Measurements from ENCODE around the gene EIF4G3. TPM values are rescaled to one million over a fixed set of nuclear protein-coding genes. Genes with fewer than 3 reads are reported as not detected.

Gene EIF4G3
- total RNA-seq, 1 donor from 2014 or later, result 81.3 TPM

GRCh38 chr1:21160263-21160796 is 16.4 kb downstream of the EIF4G3 start:
- Mint-ChIP-seq H3K27me3 (no peaks in the 10 kb centered on the region), H3K9me3 (no peaks in the 10 kb centered on the region), H3K4me1 (peaks cover 29% of the 10 kb centered on the region), H3K36me3 (ENCODE audit: low read depth) (peaks cover 49% of the 10 kb centered on the region), H3K4me3 (no peak overlapping the region), H3K27ac (no peak overlapping the region)
- POLR2A ChIA-PET, result interaction anchor here (0.7 kb wide), 1 partner anchor 1539 kb away, joined by 8 read pairs; no protein-coding TSS in a partner anchor
- TF ChIP-seq, protein P1, sequence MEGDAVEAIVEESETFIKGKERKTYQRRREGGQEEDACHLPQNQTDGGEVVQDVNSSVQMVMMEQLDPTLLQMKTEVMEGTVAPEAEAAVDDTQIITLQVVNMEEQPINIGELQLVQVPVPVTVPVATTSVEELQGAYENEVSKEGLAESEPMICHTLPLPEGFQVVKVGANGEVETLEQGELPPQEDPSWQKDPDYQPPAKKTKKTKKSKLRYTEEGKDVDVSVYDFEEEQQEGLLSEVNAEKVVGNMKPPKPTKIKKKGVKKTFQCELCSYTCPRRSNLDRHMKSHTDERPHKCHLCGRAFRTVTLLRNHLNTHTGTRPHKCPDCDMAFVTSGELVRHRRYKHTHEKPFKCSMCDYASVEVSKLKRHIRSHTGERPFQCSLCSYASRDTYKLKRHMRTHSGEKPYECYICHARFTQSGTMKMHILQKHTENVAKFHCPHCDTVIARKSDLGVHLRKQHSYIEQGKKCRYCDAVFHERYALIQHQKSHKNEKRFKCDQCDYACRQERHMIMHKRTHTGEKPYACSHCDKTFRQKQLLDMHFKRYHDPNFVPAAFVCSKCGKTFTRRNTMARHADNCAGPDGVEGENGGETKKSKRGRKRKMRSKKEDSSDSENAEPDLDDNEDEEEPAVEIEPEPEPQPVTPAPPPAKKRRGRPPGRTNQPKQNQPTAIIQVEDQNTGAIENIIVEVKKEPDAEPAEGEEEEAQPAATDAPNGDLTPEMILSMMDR (IDR thresholded peaks at IDR 0.05), result no peak
- ATAC-seq (ENCODE audit: low read depth) (no peak), DNase-seq (no peak)
- intact Hi-C loops (cut with micrococcal nuclease), result no loop called here
- CTCF ChIA-PET, result no interaction called here

- DNase-seq (no peak), ATAC-seq (ENCODE audit: low read depth) (no peak)
- Mint-ChIP-seq H3K27me3 (no peaks in the 10 kb centered on the region), H3K9me3 (no peaks in the 10 kb centered on the region), H3K36me3 (ENCODE audit: low read depth) (peaks cover 52% of the 10 kb centered on the region), H3K4me1 (peaks cover 17% of the 10 kb centered on the region), H3K27ac (no peak overlapping the region), H3K4me3 (no peak overlapping the region)
- TF ChIP-seq, protein P1 (IDR thresholded peaks at IDR 0.05), result no peak
- ChIA-PET POLR2A (interaction anchor here (0.6 to 0.8 kb wide), 3 partner anchors 16 to 464 kb away, joined by 3 to 9 read pairs (median 3); no protein-coding TSS in a partner anchor), CTCF (interaction anchor here (1.7 kb wide), 1 partner anchor 38 kb away, joined by 4 read pairs; no protein-coding TSS in a partner anchor)
- intact Hi-C loops (cut with micrococcal nuclease), result no loop called here
Observed at GRCh38 chr1:21157868-21158267, 18.8 kb downstream of the EIF4G3 start.

GRCh38 chr1:21157054-21157453 is 19.6 kb downstream of the EIF4G3 start:
- H3K27ac Mint-ChIP-seq, result no peak overlapping the region
- CTCF ChIA-PET, result interaction anchor here (1.7 kb wide), 1 partner anchor 38 kb away, joined by 4 read pairs; no protein-coding TSS in a partner anchor

DNA sequence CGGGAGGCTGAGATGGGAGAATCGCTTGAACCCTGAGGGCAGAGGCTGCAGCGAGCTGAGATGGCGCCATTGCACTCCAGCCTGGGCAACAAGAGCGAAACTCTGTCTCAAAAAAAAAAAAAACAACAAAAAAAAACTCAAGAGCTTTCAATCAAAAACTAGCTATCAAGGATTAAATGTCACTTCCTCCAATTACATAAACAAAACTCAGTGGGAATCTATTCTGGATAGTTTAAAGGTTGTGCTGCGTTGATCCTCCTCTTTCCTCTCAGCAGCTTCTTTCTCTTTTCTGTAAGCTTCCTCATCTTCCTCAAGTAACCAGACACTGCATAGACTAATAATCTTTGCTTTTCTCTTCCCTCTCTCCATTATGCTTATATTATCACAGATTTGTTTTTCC is 20.7 kb downstream of the EIF4G3 start:
- ChIA-PET POLR2A (interaction anchor here (0.7 kb wide), 2 partner anchors 59 to 869 kb away, joined by 4 to 5 read pairs; no protein-coding TSS in a partner anchor), CTCF (no interaction called here)
- H3K36me3 Mint-ChIP-seq (ENCODE audit: low read depth), result peaks cover 47% of the 10 kb centered on the region
- H3K27ac Mint-ChIP-seq, result no peak overlapping the region
- H3K27me3 Mint-ChIP-seq, result no peaks in the 10 kb centered on the region
- intact Hi-C loops (cut with micrococcal nuclease), result no loop called here
- H3K9me3 Mint-ChIP-seq, result no peaks in the 10 kb centered on the region
- no peak overlapping the region for H3K4me3 Mint-ChIP-seq
- no peak for DNase-seq
- TF ChIP-seq, protein P1 (IDR thresholded peaks at IDR 0.05), result no peak
- peaks cover 17% of the 10 kb centered on the region for H3K4me1 Mint-ChIP-seq
- ATAC-seq (ENCODE audit: low read depth), result no peak

More at GRCh38 chr1:21157054-21157453, 19.6 kb downstream of the EIF4G3 start:
- POLR2A ChIA-PET, result interaction anchor here (0.8 kb wide), 1 partner anchor 15 kb away, joined by 9 read pairs; no protein-coding TSS in a partner anchor
- Mint-ChIP-seq H3K4me1 (peaks cover 17% of the 10 kb centered on the region), H3K36me3 (ENCODE audit: low read depth) (peaks cover 52% of the 10 kb centered on the region), H3K9me3 (no peaks in the 10 kb centered on the region), H3K27me3 (no peaks in the 10 kb centered on the region), H3K4me3 (no peak overlapping the region)
- intact Hi-C loops (cut with micrococcal nuclease), result no loop called here
- TF ChIP-seq, protein P1 (IDR thresholded peaks at IDR 0.05), result no peak
- ATAC-seq (ENCODE audit: low read depth) (no peak), DNase-seq (no peak)

DNA sequence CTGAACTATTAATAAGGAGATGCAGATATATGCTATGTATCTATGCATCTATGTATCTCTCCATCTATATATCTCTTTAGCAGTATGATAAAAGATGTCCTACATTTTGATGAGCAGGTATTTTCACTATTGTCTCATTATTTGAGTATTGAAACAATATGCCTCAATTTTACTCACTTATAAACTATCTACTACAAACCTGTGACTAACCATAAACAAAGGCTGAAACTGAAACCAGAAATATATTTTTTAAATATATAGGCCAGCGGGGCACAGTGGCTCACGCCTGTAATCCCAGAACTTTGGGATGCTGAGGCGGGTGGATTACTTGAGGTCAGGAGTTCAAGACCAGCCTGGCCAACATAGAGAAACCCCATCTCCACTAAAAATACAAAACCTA is 22.0 kb downstream of the EIF4G3 start:
- no peak overlapping the region for H3K27ac Mint-ChIP-seq
- TF ChIP-seq, protein P1 (IDR thresholded peaks at IDR 0.05), result no peak
- ATAC-seq (ENCODE audit: low read depth) (no peak), DNase-seq (no peak)
- CTCF ChIA-PET, result no interaction called here
- no peaks in the 10 kb centered on the region for H3K9me3 Mint-ChIP-seq
- H3K36me3 Mint-ChIP-seq (ENCODE audit: low read depth), result peaks cover 47% of the 10 kb centered on the region
- H3K27me3 Mint-ChIP-seq, result no peaks in the 10 kb centered on the region
- POLR2A ChIA-PET, result interaction anchor here (0.6 kb wide), 1 partner anchor 26 kb away, joined by 4 read pairs; no protein-coding TSS in a partner anchor
- intact Hi-C loops (cut with micrococcal nuclease), result no loop called here
- H3K4me1 Mint-ChIP-seq, result peaks cover 14% of the 10 kb centered on the region
- no peak overlapping the region for H3K4me3 Mint-ChIP-seq
